ENCODE results near the gene EPB41L4B.

- TF ChIP-seq CTCF (IDR thresholded peaks at IDR 0.05; ENCODE audit: low read depth, low read length) (no peak), MAX (IDR thresholded peaks at IDR 0.05; ENCODE audit: low read depth, low read length) (no peak)
These were observed 868 bp upstream of the EPB41L4B start for GRCh38 chr9:109321727-109322126.

All from NB4 (cell line).